Measurements from ENCODE around the gene KIAA1586. TPM values are rescaled to one million over a fixed set of nuclear protein-coding genes. Genes with fewer than 3 reads are reported as not detected.

The KIAA1586 gene
- total RNA-seq, 1 experiment from 2014 or later = 21.2 TPM

DNA sequence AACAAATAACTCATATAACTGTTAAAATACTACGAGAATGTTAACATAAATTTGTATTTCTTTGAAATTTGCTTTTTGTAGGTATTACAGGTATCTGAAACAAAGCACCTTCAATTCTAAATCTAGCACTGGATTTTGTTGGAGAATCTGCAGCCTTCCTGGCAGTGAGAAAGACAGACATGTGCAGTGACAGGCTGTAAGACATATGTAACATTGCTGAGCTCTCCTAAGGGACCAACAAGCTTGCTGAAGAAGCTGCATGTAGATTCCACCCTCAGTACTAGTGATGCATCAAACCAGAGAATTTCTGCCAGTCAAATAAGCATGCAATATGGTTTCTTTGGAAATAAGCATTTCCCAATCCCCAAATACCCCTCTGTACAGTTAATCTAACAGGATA, 20.5 kb upstream of the KIAA1586 start:
- ChIA-PET CTCF (no interaction called here), POLR2A (no interaction called here)
- intact Hi-C loops (cut with micrococcal nuclease; ENCODE audit: unreplicated experiment) (no loop called here), in situ Hi-C loops (cut with HindIII; ENCODE audit: low pct_unique_long_range_greater_than_20kb, low sequenced_read_pairs) (no loop called here)
- Histone ChIP-seq H3K27me3 (ENCODE audit: control insufficient read depth, insufficient read depth, low read length) (no peaks in the 10 kb centered on the region), H3K9me3 (ENCODE audit: control insufficient read depth, insufficient read depth, low read depth, low read length) (peaks cover 25% of the 10 kb centered on the region), H3K4me1 (ENCODE audit: control insufficient read depth, insufficient read depth, low read length) (no peaks in the 10 kb centered on the region), H3K4me3 (ENCODE audit: low read depth in 2 of 2, low read length in 2 of 2) (no peak overlapping the region), H3K27ac (ENCODE audit: low read length) (no peak overlapping the region), H3K36me3 (ENCODE audit: control insufficient read depth, insufficient read depth, low read length) (no peaks in the 10 kb centered on the region)
- no peak for ATAC-seq
- no TSS peak for BruUV-seq (replicated peaks)
- no peak for DNase-seq (ENCODE audit: low read depth, low spot score)
- TF ChIP-seq SIN3A (IDR thresholded peaks at IDR 0.05; ENCODE audit: borderline replicate concordance, insufficient read depth, low read depth, low read length) (no peak), TCF7L2 (IDR thresholded peaks at IDR 0.05; ENCODE audit: low read depth, low read length) (no peak), POLR2AphosphoS5 (IDR thresholded peaks at IDR 0.05; ENCODE audit: low read depth, low read length) (no peak)
- TF ChIP-seq, protein P1, sequence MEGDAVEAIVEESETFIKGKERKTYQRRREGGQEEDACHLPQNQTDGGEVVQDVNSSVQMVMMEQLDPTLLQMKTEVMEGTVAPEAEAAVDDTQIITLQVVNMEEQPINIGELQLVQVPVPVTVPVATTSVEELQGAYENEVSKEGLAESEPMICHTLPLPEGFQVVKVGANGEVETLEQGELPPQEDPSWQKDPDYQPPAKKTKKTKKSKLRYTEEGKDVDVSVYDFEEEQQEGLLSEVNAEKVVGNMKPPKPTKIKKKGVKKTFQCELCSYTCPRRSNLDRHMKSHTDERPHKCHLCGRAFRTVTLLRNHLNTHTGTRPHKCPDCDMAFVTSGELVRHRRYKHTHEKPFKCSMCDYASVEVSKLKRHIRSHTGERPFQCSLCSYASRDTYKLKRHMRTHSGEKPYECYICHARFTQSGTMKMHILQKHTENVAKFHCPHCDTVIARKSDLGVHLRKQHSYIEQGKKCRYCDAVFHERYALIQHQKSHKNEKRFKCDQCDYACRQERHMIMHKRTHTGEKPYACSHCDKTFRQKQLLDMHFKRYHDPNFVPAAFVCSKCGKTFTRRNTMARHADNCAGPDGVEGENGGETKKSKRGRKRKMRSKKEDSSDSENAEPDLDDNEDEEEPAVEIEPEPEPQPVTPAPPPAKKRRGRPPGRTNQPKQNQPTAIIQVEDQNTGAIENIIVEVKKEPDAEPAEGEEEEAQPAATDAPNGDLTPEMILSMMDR (IDR thresholded peaks at IDR 0.05) = no peak
- TF ChIP-seq, protein P2, sequence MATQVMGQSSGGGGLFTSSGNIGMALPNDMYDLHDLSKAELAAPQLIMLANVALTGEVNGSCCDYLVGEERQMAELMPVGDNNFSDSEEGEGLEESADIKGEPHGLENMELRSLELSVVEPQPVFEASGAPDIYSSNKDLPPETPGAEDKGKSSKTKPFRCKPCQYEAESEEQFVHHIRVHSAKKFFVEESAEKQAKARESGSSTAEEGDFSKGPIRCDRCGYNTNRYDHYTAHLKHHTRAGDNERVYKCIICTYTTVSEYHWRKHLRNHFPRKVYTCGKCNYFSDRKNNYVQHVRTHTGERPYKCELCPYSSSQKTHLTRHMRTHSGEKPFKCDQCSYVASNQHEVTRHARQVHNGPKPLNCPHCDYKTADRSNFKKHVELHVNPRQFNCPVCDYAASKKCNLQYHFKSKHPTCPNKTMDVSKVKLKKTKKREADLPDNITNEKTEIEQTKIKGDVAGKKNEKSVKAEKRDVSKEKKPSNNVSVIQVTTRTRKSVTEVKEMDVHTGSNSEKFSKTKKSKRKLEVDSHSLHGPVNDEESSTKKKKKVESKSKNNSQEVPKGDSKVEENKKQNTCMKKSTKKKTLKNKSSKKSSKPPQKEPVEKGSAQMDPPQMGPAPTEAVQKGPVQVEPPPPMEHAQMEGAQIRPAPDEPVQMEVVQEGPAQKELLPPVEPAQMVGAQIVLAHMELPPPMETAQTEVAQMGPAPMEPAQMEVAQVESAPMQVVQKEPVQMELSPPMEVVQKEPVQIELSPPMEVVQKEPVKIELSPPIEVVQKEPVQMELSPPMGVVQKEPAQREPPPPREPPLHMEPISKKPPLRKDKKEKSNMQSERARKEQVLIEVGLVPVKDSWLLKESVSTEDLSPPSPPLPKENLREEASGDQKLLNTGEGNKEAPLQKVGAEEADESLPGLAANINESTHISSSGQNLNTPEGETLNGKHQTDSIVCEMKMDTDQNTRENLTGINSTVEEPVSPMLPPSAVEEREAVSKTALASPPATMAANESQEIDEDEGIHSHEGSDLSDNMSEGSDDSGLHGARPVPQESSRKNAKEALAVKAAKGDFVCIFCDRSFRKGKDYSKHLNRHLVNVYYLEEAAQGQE (IDR thresholded peaks at IDR 0.05; ENCODE audit: insufficient read depth in 1 of 2, low read depth in 2 of 2, low read length in 1 of 2) = no peak

DNA sequence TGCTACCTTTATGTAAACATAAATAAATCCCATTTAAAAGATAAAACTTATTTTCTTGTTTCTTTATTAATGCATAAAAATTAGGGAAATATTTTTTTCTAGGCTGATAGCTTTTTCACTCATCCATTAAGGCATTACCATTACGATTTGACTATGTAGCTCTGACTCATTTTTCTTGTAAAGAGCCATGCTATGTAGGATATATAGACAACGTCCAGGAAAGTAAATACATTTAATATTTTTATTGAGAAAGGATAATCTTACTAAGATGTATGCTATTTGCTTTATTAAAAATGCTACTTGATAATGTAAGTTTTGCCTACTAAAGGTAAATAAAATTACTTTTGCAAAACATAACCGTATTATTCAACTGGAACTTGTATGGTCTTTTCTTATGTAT, 19.2 kb upstream of the KIAA1586 start:
- CTCF ChIA-PET = no interaction called here
- no TSS peak for BruUV-seq (replicated peaks)
- no peaks in the 10 kb centered on the region for H3K27me3 ChIP-seq (ENCODE audit: control insufficient read depth, insufficient read depth, low read length)
- no peak for DNase-seq (ENCODE audit: low read depth, low spot score)
- no peak for ATAC-seq
- H3K27ac ChIP-seq (ENCODE audit: low read length) = no peak overlapping the region
- in situ Hi-C loops (cut with HindIII; ENCODE audit: low pct_unique_long_range_greater_than_20kb, low sequenced_read_pairs) (no loop called here), intact Hi-C loops (cut with micrococcal nuclease; ENCODE audit: unreplicated experiment) (no loop called here)
- H3K36me3 ChIP-seq (ENCODE audit: control insufficient read depth, insufficient read depth, low read length) = no peaks in the 10 kb centered on the region
- peaks cover 25% of the 10 kb centered on the region for H3K9me3 ChIP-seq (ENCODE audit: control insufficient read depth, insufficient read depth, low read depth, low read length)
- H3K4me1 ChIP-seq (ENCODE audit: control insufficient read depth, insufficient read depth, low read length) = peaks cover 6% of the 10 kb centered on the region; the same call in 1 of the 2 replicates
- TF ChIP-seq, protein P1 (IDR thresholded peaks at IDR 0.05) = no peak
- TF ChIP-seq, protein P2 (IDR thresholded peaks at IDR 0.05; ENCODE audit: insufficient read depth in 1 of 2, low read depth in 2 of 2, low read length in 1 of 2) = no peak
- TF ChIP-seq SIN3A (IDR thresholded peaks at IDR 0.05; ENCODE audit: borderline replicate concordance, insufficient read depth, low read depth, low read length) (no peak), POLR2AphosphoS5 (IDR thresholded peaks at IDR 0.05; ENCODE audit: low read depth, low read length) (no peak), TCF7L2 (IDR thresholded peaks at IDR 0.05; ENCODE audit: low read depth, low read length) (no peak)
- POLR2A ChIA-PET = no interaction called here
- H3K4me3 ChIP-seq (ENCODE audit: low read depth in 2 of 2, low read length in 2 of 2) = no peak overlapping the region

Data from Panc1 (cell line).